A549 (cell line): Measurements from ENCODE around the gene LRIG1. TPM values are rescaled to one million over a fixed set of nuclear protein-coding genes. Genes with fewer than 3 reads are reported as not detected.

ENCODE experiments used
- ATAC-seq, 2 experiments: fragments of 200-7000 bp in 1 of 2; fragments of >200 bp in 1 of 2; cut with Nextera tagmentation in 1 of 2; cut with Tn5 transposase in 1 of 2; 3 replicates each; pipeline versions ENCODE4 v1.8.0 to v1.9.1; 2018 to 2020; ENCODE audit warnings: mild to moderate bottlenecking in 1 of 2, moderate library complexity in 1 of 2
- CTCF ChIA-PET: fragments of 300-600 bp; sonication (Branson Sonifier 250); formaldehyde crosslinking; extraction: SDS; loops from one replicate; lab custom pipeline; 2021; ENCODE audit warnings: antibody characterized with exemption, inconsistent platforms; lab: Yijun Ruan, JAX
- POLR2A ChIA-PET: fragments of 350-600 bp; formaldehyde crosslinking; extraction: SDS; loops from one replicate; lab custom pipeline; 2021; ENCODE audit warnings: antibody characterized with exemption, inconsistent platforms; lab: Yijun Ruan, JAX
- DNase-seq, 2 experiments: peaks; one replicate each; pipeline versions ENCODE4 v3.0.0 to v3.0.0-alpha.2; 2011 to 2016; ENCODE audit warnings: low read depth in 1 of 2, low spot score in 1 of 2
- FAIRE-seq: peaks from 2 replicates; lab custom pipeline; 2011; peaks lifted over from hg19 to GRCh38; lab: Jason Lieb, UNC
- H3K27ac ChIP-seq, 2 experiments: fragments of >200 bp; sonication (Bioruptor Twin); formaldehyde crosslinking; 3 replicates each; pipeline ENCODE4 v1.5.1; 2016 to 2017
- H3K4me1 ChIP-seq: fragments of >200 bp; sonication (Bioruptor Twin); formaldehyde crosslinking; 3 replicates; pipeline ENCODE4 v1.6.1; 2016
- H3K4me2 ChIP-seq: fragments of >200 bp; sonication (Bioruptor Twin); formaldehyde crosslinking; 3 replicates; pipeline ENCODE4 v1.6.1; 2016
- H3K4me3 ChIP-seq: fragments of >200 bp; sonication (Bioruptor Twin); formaldehyde crosslinking; 3 replicates; pipeline ENCODE4 v1.5.1; 2016
- H3K9me3 ChIP-seq: fragments of >200 bp; sonication (Bioruptor Twin); formaldehyde crosslinking; 3 replicates; pipeline ENCODE4 v1.6.1; 2016
- BHLHE40 ChIP-seq: IDR thresholded peaks from 2 replicates; pipeline ENCODE4 v1.6.1; 2012; ENCODE audit warnings: low read depth, low read length, inconsistent platforms
- CBX2 ChIP-seq: fragments of 200-600 bp; sonication (generic); IDR thresholded peaks from 2 replicates; pipeline ENCODE4 v1.6.1; 2016; ENCODE audit warnings: low read depth, mild to moderate bottlenecking, borderline replicate concordance
- EHF ChIP-seq: fragments of 250-450 bp; sonication (Bioruptor Pico); IDR thresholded peaks from 2 replicates; pipeline ENCODE4 v1.5.0; 2020; ENCODE audit warnings: mild to moderate bottlenecking
- EHMT2 ChIP-seq: fragments of 200-600 bp; sonication (generic); IDR thresholded peaks from 2 replicates; pipeline ENCODE4 v1.6.1; 2016; ENCODE audit warnings: antibody characterized with exemption, low read depth, mild to moderate bottlenecking, moderate library complexity
- EP300 ChIP-seq, 2 experiments: fragments of >200 bp; sonication (Bioruptor Twin); formaldehyde crosslinking; IDR thresholded peaks; 2 replicates in 1 of 2; 3 replicates in 1 of 2; pipeline ENCODE4 v1.6.1; 2016 to 2017
- FOXS1 ChIP-seq: fragments of 250-450 bp; sonication (Bioruptor Pico); IDR thresholded peaks from 2 replicates; pipeline ENCODE4 v1.5.0; 2020; ENCODE audit warnings: mild to moderate bottlenecking, moderate library complexity
- GATA3 ChIP-seq: IDR thresholded peaks from 2 replicates; pipeline ENCODE4 v1.6.1; 2012; ENCODE audit warnings: borderline replicate concordance
- HDAC2 ChIP-seq: fragments of 200-600 bp; sonication (generic); IDR thresholded peaks from 2 replicates; pipeline ENCODE4 v1.6.1; 2016
- HOXA7 ChIP-seq: fragments of 250-450 bp; sonication (Bioruptor Pico); IDR thresholded peaks from 2 replicates; pipeline ENCODE4 v1.5.0; 2020; ENCODE audit warnings: mild to moderate bottlenecking, moderate library complexity
- HOXB13 ChIP-seq: fragments of 250-450 bp; sonication (Bioruptor Pico); IDR thresholded peaks from 2 replicates; pipeline ENCODE4 v1.5.0; 2020; ENCODE audit warnings: low read depth, mild to moderate bottlenecking, moderate library complexity
- HOXB5 ChIP-seq: fragments of 250-450 bp; sonication (Bioruptor Pico); IDR thresholded peaks from 2 replicates; pipeline ENCODE4 v1.5.0; 2020; ENCODE audit warnings: mild to moderate bottlenecking, moderate library complexity
- JUNB ChIP-seq: fragments of >200 bp; sonication (Bioruptor Twin); formaldehyde crosslinking; IDR thresholded peaks from 2 replicates; pipeline ENCODE4 v1.6.1; 2016
- KDM5A ChIP-seq: fragments of 200-600 bp; sonication (generic); IDR thresholded peaks from 2 replicates; pipeline ENCODE4 v1.6.1; 2016; ENCODE audit warnings: antibody characterized with exemption, mild to moderate bottlenecking
- MAFK ChIP-seq: fragments of 450-650 bp; IDR thresholded peaks from 2 replicates; pipeline ENCODE4 v1.6.1; 2014; ENCODE audit not compliant: partially characterized antibody
- MAZ ChIP-seq: fragments of 150-350 bp; IDR thresholded peaks from 2 replicates; pipeline ENCODE4 v1.6.1; 2014; ENCODE audit warnings: antibody characterized with exemption, low read depth, low read length, borderline replicate concordance
- POLR2AphosphoS2 ChIP-seq: conservative IDR thresholded peaks from 2 replicates; pipeline ENCODE4 v1.6.1; 2012; ENCODE audit warnings: low read length, improper control_type of control experiment, inconsistent platforms
- RNF2 ChIP-seq: fragments of 200-600 bp; sonication (generic); IDR thresholded peaks from 2 replicates; pipeline ENCODE4 v1.6.1; 2016; ENCODE audit warnings: low read depth, mild to moderate bottlenecking, antibody characterized with exemption, moderate library complexity, borderline replicate concordance
- SMC3 ChIP-seq: fragments of >200 bp; sonication (Bioruptor Twin); formaldehyde crosslinking; IDR thresholded peaks from 3 replicates; pipeline ENCODE4 v1.6.1; 2018; ENCODE audit warnings: inconsistent platforms
- ZSCAN20 ChIP-seq: fragments of 250-450 bp; sonication (Bioruptor Pico); IDR thresholded peaks from 2 replicates; pipeline ENCODE4 v1.8.0; 2022; ENCODE audit warnings: mild to moderate bottlenecking, moderate library complexity
- WGBS: methylation state at CpG from one replicate; pipeline ENCODE4 v1.1.6; 2017; ENCODE audit errors: missing lambda C conversion rate; 5-methylcytosine and 5-hydroxymethylcytosine counted together
- polyA plus RNA-seq, 4 experiments: library from polyadenylated mRNA; depleted of rRNA in 3 of 4; stranded (reverse); fragments of >200 nt; fragmentation: RNase III in 1 of 4; extraction: RNeasy Plus Mini Kit Qiagen cat#74134 plus additional on column Dnase treatment in 1 of 4; gene quantifications; 2 replicates in 3 of 4; 3 replicates in 1 of 4; pipeline ENCODE4 v1.2.3, GENCODE V29; 2011 to 2017
- TF ChIP-seq, protein P1 (sequence below): fragments of 150-350 bp; IDR thresholded peaks from 2 replicates; pipeline ENCODE4 v1.6.1; 2014; ENCODE audit warnings: low read depth, mild to moderate bottlenecking, low read length
- TF ChIP-seq, protein P2 (sequence below): fragments of 250-450 bp; sonication (Bioruptor Pico); IDR thresholded peaks from 2 replicates; pipeline ENCODE4 v1.5.0; 2020; ENCODE audit warnings: low read depth, mild to moderate bottlenecking, moderate library complexity
- TF ChIP-seq, protein P3 (sequence below): fragments of >200 bp; sonication (Bioruptor Twin); formaldehyde crosslinking; IDR thresholded peaks from 3 replicates; pipeline ENCODE4 v1.5.1; 2016
- TF ChIP-seq, protein P4 (sequence below): fragments of 450-650 bp; IDR thresholded peaks from 2 replicates; pipeline ENCODE4 v1.6.1; 2014; ENCODE audit warnings: antibody characterized with exemption

The LRIG1 gene
- polyA plus RNA-seq, 2 of the 4 experiments (the other 2 are of a cell fraction): 1.8 to 6.2 TPM

- FAIRE-seq: no peak
- POLR2A ChIA-PET: no interaction called here
These were observed 155.8 kb downstream of the LRIG1 start for GRCh38 chr3:66344848-66345578.

DNA sequence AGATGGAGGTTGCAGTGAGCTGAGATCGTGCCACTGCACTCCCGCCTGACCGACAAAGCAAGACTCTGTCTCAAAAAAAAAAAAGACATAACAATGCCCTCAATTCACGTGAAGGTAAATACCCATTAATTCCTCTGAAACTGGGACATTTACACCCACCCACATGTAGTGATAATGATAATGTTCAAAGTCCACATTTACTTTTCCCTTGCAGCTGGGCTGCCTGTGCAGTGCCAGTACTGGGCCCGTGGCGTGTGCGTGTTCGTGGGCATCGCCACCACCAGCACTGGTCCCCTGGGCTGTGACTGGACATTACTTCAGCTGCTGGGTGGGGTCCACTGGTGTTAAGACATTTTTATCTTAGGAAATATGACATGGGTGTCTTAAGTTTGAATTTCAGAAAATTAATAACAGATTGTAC, 156.4 kb downstream of the LRIG1 start:
- CTCF ChIA-PET: no interaction called here
- FAIRE-seq: no peak
- Histone ChIP-seq H3K4me2 (no peak overlapping the region), H3K27ac (no peak overlapping the region), H3K9me3 (no peaks in the 10 kb centered on the region), H3K4me1 (no peaks in the 10 kb centered on the region), H3K4me3 (no peak overlapping the region)
- TF ChIP-seq MAFK (no peak), SMC3 (no peak), POLR2AphosphoS2 (no peak), HOXB5 (CRISPR knock-in tag) (no peak), FOXS1 (CRISPR knock-in tag) (no peak)
- DNase-seq: no peak
- 90% methylated on average over 9 of the region's 9 CpGs for WGBS
- no peak for ATAC-seq
- POLR2A ChIA-PET: no interaction called here

More at GRCh38 chr3:66344848-66345578, 155.8 kb downstream of the LRIG1 start:
- ATAC-seq (no peak), DNase-seq (no peak)
- Histone ChIP-seq H3K4me2 (no peak overlapping the region), H3K4me3 (no peak overlapping the region), H3K27ac (no peak overlapping the region), H3K9me3 (no peaks in the 10 kb centered on the region), H3K4me1 (no peaks in the 10 kb centered on the region)
- WGBS: 73% methylated on average over 8 of the region's 8 CpGs
- CTCF ChIA-PET: no interaction called here
- TF ChIP-seq CBX2 (no peak), ZSCAN20 (no peak), HDAC2 (no peak), EP300 (IDR thresholded peaks at IDR 0.05) (no peak), GATA3 (no peak), KDM5A (no peak), HOXB13 (no peak), MAZ (no peak), HOXA7 (no peak), FOXS1 (CRISPR knock-in tag) (no peak), HOXB5 (CRISPR knock-in tag) (no peak), RNF2 (no peak), EHMT2 (no peak), EHF (CRISPR knock-in tag) (no peak), JUNB (no peak), BHLHE40 (no peak)
- TF ChIP-seq, protein P1, sequence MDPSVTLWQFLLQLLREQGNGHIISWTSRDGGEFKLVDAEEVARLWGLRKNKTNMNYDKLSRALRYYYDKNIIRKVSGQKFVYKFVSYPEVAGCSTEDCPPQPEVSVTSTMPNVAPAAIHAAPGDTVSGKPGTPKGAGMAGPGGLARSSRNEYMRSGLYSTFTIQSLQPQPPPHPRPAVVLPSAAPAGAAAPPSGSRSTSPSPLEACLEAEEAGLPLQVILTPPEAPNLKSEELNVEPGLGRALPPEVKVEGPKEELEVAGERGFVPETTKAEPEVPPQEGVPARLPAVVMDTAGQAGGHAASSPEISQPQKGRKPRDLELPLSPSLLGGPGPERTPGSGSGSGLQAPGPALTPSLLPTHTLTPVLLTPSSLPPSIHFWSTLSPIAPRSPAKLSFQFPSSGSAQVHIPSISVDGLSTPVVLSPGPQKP: no peak
- TF ChIP-seq, protein P2, sequence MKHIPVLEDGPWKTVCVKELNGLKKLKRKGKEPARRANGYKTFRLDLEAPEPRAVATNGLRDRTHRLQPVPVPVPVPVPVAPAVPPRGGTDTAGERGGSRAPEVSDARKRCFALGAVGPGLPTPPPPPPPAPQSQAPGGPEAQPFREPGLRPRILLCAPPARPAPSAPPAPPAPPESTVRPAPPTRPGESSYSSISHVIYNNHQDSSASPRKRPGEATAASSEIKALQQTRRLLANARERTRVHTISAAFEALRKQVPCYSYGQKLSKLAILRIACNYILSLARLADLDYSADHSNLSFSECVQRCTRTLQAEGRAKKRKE (CRISPR knock-in tag): no peak
- TF ChIP-seq, protein P3, sequence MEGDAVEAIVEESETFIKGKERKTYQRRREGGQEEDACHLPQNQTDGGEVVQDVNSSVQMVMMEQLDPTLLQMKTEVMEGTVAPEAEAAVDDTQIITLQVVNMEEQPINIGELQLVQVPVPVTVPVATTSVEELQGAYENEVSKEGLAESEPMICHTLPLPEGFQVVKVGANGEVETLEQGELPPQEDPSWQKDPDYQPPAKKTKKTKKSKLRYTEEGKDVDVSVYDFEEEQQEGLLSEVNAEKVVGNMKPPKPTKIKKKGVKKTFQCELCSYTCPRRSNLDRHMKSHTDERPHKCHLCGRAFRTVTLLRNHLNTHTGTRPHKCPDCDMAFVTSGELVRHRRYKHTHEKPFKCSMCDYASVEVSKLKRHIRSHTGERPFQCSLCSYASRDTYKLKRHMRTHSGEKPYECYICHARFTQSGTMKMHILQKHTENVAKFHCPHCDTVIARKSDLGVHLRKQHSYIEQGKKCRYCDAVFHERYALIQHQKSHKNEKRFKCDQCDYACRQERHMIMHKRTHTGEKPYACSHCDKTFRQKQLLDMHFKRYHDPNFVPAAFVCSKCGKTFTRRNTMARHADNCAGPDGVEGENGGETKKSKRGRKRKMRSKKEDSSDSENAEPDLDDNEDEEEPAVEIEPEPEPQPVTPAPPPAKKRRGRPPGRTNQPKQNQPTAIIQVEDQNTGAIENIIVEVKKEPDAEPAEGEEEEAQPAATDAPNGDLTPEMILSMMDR: no peak
- TF ChIP-seq, protein P4, sequence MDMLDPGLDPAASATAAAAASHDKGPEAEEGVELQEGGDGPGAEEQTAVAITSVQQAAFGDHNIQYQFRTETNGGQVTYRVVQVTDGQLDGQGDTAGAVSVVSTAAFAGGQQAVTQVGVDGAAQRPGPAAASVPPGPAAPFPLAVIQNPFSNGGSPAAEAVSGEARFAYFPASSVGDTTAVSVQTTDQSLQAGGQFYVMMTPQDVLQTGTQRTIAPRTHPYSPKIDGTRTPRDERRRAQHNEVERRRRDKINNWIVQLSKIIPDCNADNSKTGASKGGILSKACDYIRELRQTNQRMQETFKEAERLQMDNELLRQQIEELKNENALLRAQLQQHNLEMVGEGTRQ: no peak
